Keratinocyte (primary cell): ENCODE data around the gene REX1BD.

Experiments
- CTCF ChIP-seq, 3 experiments: IDR thresholded peaks in 1 of 3; conservative IDR thresholded peaks in 1 of 3; optimal IDR thresholded peaks in 1 of 3; 2 replicates in 2 of 3; 3 replicates in 1 of 3; pipeline versions ENCODE3 to v1.5.1; 2011; ENCODE audit warnings: low read length in 3 of 3, mild to moderate bottlenecking in 3 of 3, moderate library complexity in 2 of 3, control low read depth in 1 of 3, inconsistent platforms in 1 of 3; ENCODE audit not compliant: insufficient read depth in 2 of 3; ENCODE audit errors: extremely low read depth in 1 of 3
- EZH2 ChIP-seq: IDR thresholded peaks from one replicate; pipeline ENCODE4 v1.6.1; 2012; ENCODE audit warnings: inconsistent platforms, mild to moderate bottlenecking, low read length, moderate library complexity

GRCh38 chr19:18541992-18542940 is 46.3 kb upstream of the REX1BD start:
- no peak for TF ChIP-seq CTCF (optimal IDR thresholded peaks at IDR 0.05 in 1 of 3, IDR thresholded peaks at IDR 0.05 in 1 of 3, conservative IDR thresholded peaks at IDR 0.05 in 1 of 3; ENCODE audit: extremely low read depth in 1 of 3, insufficient read depth in 2 of 3, low read length in 3 of 3)
- TF ChIP-seq EZH2: no peak
